ENCODE measurements around the gene TBCCD1.

TBCCD1 gene

DNA sequence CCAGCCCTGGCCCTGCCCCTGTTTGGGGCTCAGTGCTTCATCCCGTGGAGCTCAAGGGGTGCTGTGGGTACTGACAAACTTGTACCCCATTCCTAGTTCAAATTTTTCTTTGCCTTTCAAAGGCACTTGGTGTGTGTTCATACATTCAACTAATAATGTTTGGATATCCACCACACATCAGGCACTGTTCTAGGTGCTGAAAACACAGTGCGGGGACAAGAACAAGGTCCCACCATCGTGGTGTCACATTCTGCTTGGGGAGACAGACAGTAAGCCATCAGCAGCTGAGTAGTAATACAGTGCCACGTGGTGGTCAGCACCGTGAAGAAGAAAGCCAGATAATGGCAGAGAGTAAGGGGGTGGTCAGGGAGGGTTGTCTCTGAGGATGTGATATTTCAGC is 55.4 kb downstream of the TBCCD1 start:
- H3K79me2 ChIP-seq (ENCODE audit: control insufficient read depth, low read length) = no peaks in the 10 kb centered on the region
- H3K27ac ChIP-seq (ENCODE audit: low read depth, low read length) = no peak overlapping the region
- no peaks in the 10 kb centered on the region for H4K20me1 ChIP-seq (ENCODE audit: control insufficient read depth, insufficient read depth, low read depth, low read length)
- H3K4me3 ChIP-seq (ENCODE audit: low read length) = no peak overlapping the region
- TF ChIP-seq, protein P1, sequence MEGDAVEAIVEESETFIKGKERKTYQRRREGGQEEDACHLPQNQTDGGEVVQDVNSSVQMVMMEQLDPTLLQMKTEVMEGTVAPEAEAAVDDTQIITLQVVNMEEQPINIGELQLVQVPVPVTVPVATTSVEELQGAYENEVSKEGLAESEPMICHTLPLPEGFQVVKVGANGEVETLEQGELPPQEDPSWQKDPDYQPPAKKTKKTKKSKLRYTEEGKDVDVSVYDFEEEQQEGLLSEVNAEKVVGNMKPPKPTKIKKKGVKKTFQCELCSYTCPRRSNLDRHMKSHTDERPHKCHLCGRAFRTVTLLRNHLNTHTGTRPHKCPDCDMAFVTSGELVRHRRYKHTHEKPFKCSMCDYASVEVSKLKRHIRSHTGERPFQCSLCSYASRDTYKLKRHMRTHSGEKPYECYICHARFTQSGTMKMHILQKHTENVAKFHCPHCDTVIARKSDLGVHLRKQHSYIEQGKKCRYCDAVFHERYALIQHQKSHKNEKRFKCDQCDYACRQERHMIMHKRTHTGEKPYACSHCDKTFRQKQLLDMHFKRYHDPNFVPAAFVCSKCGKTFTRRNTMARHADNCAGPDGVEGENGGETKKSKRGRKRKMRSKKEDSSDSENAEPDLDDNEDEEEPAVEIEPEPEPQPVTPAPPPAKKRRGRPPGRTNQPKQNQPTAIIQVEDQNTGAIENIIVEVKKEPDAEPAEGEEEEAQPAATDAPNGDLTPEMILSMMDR (IDR thresholded peaks at IDR 0.05; ENCODE audit: low read depth, low read length, poor library complexity, severe bottlenecking) = no peak
- TF ChIP-seq EZH2phosphoT487 (IDR thresholded peaks at IDR 0.05; ENCODE audit: borderline replicate concordance, low read length) = no peak
- no peak overlapping the region for H3K4me2 ChIP-seq (ENCODE audit: low read length)
- no peaks in the 10 kb centered on the region for H3F3A ChIP-seq (ENCODE audit: control insufficient read depth, insufficient read depth)
- no peaks in the 10 kb centered on the region for H3K9me3 ChIP-seq (ENCODE audit: control insufficient read depth, insufficient read depth, low read length)
- H3K36me3 ChIP-seq (ENCODE audit: control insufficient read depth, low read length) = no peaks in the 10 kb centered on the region
- peaks cover 11% of the 10 kb centered on the region for H3K4me1 ChIP-seq (ENCODE audit: control insufficient read depth, low read length)
- H3K27me3 ChIP-seq (ENCODE audit: control insufficient read depth, low read length) = no peaks in the 10 kb centered on the region
- H3K9me2 ChIP-seq (replicated peaks; ENCODE audit: control insufficient read depth, low read length) = no peaks in the 10 kb centered on the region

DNA sequence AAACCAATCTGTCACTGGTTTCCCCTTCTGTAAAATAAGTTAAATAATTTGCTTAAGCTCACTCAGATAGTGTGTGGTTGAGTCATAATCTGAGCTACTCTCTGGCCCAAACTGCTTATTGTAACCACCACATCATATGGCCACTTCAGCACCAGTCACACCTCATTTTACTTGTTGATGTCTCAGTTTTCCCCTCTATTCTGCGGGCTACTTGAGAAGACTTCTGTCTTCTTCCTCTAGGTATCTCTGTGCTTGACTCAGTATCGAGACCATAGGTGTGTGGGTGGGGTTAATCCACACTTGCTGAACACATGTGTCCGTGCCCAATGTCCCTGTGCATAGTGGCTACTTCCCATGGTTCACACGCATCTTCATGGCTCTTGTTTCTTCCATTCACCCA is 55.9 kb downstream of the TBCCD1 start:
- TF ChIP-seq, protein P1 (IDR thresholded peaks at IDR 0.05; ENCODE audit: low read depth, low read length, poor library complexity, severe bottlenecking) = no peak
- no peak for TF ChIP-seq EZH2phosphoT487 (IDR thresholded peaks at IDR 0.05; ENCODE audit: borderline replicate concordance, low read length)
- Histone ChIP-seq H3K27me3 (ENCODE audit: control insufficient read depth, low read length) (no peaks in the 10 kb centered on the region), H3K4me2 (ENCODE audit: low read length) (no peak overlapping the region), H3F3A (ENCODE audit: control insufficient read depth, insufficient read depth) (no peaks in the 10 kb centered on the region), H3K79me2 (ENCODE audit: control insufficient read depth, low read length) (no peaks in the 10 kb centered on the region), H3K4me1 (ENCODE audit: control insufficient read depth, low read length) (peaks cover 11% of the 10 kb centered on the region), H4K20me1 (ENCODE audit: control insufficient read depth, insufficient read depth, low read depth, low read length) (no peaks in the 10 kb centered on the region), H3K9me3 (ENCODE audit: control insufficient read depth, insufficient read depth, low read length) (no peaks in the 10 kb centered on the region), H3K9me2 (replicated peaks; ENCODE audit: control insufficient read depth, low read length) (no peaks in the 10 kb centered on the region), H3K36me3 (ENCODE audit: control insufficient read depth, low read length) (no peaks in the 10 kb centered on the region), H3K27ac (ENCODE audit: low read depth, low read length) (no peak overlapping the region), H3K4me3 (ENCODE audit: low read length) (no peak overlapping the region)

DNA sequence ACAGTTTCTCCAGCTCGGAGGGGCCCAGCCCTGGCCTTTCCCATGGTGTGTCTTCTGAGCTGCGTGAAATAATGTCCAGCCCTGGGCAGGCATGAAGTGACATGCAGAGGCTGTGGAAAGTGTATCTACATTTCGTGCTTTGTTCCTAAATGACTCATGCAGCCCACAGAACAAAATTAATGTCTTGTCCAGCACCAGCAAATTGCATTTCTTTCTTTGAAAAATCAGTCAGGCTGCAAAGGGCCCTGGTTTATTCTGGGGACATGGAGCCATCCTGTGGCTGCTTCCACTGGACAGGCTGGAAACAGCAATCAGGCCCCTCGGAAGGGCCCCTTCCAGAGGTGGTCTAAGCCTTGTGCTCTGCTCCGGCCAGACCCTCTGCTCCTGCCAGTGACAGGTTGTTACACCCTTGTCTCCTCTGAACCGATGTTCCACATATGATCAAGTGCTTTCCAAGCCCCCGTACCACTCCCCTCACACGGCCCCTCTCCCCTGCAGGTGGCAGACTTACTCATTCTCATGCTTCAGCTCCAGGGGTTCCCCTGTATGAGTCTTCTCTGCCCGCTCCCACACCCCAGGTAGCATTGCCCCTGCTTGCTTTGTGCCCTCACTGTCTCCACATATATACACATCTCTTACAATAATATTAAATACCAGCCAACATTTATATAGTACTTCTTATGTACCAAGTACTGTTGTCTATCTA is 56.6 kb downstream of the TBCCD1 start:
- H3K9me2 ChIP-seq (replicated peaks; ENCODE audit: control insufficient read depth, low read length) = no peaks in the 10 kb centered on the region
- H3F3A ChIP-seq (ENCODE audit: control insufficient read depth, insufficient read depth) = no peaks in the 10 kb centered on the region
- H3K4me1 ChIP-seq (ENCODE audit: control insufficient read depth, low read length) = peaks cover 10% of the 10 kb centered on the region
- H3K79me2 ChIP-seq (ENCODE audit: control insufficient read depth, low read length) = no peaks in the 10 kb centered on the region
- no peaks in the 10 kb centered on the region for H4K20me1 ChIP-seq (ENCODE audit: control insufficient read depth, insufficient read depth, low read depth, low read length)
- no peak for TF ChIP-seq EZH2phosphoT487 (IDR thresholded peaks at IDR 0.05; ENCODE audit: borderline replicate concordance, low read length)
- TF ChIP-seq, protein P1 (IDR thresholded peaks at IDR 0.05; ENCODE audit: low read depth, low read length, poor library complexity, severe bottlenecking) = peak; percentile 28
- no peaks in the 10 kb centered on the region for H3K9me3 ChIP-seq (ENCODE audit: control insufficient read depth, insufficient read depth, low read length)
- no peak overlapping the region for H3K4me2 ChIP-seq (ENCODE audit: low read length)
- H3K27ac ChIP-seq (ENCODE audit: low read depth, low read length) = no peak overlapping the region
- no peak overlapping the region for H3K4me3 ChIP-seq (ENCODE audit: low read length)
- no peaks in the 10 kb centered on the region for H3K36me3 ChIP-seq (ENCODE audit: control insufficient read depth, low read length)
- H3K27me3 ChIP-seq (ENCODE audit: control insufficient read depth, low read length) = no peaks in the 10 kb centered on the region

All from DOHH2 (cell line).